A549 (cell line): ENCODE measurements around the gene RPS6KA6. TPM values are rescaled to one million over a fixed set of nuclear protein-coding genes. Genes with fewer than 3 reads are reported as not detected.

Experiments
- ATAC-seq, 2 experiments: fragments of 200-7000 bp in 1 of 2; fragments of >200 bp in 1 of 2; cut with Nextera tagmentation in 1 of 2; cut with Tn5 transposase in 1 of 2; 3 replicates each; pipeline versions ENCODE4 v1.8.0 to v1.9.1; 2018 to 2020; ENCODE audit warnings: mild to moderate bottlenecking in 1 of 2, moderate library complexity in 1 of 2
- CTCF ChIA-PET: fragments of 300-600 bp; sonication (Branson Sonifier 250); formaldehyde crosslinking; extraction: SDS; loops from one replicate; lab custom pipeline; 2021; ENCODE audit warnings: antibody characterized with exemption, inconsistent platforms; lab: Yijun Ruan, JAX
- POLR2A ChIA-PET: fragments of 350-600 bp; formaldehyde crosslinking; extraction: SDS; loops from one replicate; lab custom pipeline; 2021; ENCODE audit warnings: antibody characterized with exemption, inconsistent platforms; lab: Yijun Ruan, JAX
- DNase-seq, 2 experiments: peaks; one replicate each; pipeline versions ENCODE4 v3.0.0 to v3.0.0-alpha.2; 2011 to 2016; ENCODE audit warnings: low read depth in 1 of 2, low spot score in 1 of 2
- FAIRE-seq: peaks from 2 replicates; lab custom pipeline; 2011; peaks lifted over from hg19 to GRCh38; lab: Jason Lieb, UNC
- H3K27ac ChIP-seq, 2 experiments: fragments of >200 bp; sonication (Bioruptor Twin); formaldehyde crosslinking; 3 replicates each; pipeline ENCODE4 v1.5.1; 2016 to 2017
- H3K4me1 ChIP-seq: fragments of >200 bp; sonication (Bioruptor Twin); formaldehyde crosslinking; 3 replicates; pipeline ENCODE4 v1.6.1; 2016
- H3K4me2 ChIP-seq: fragments of >200 bp; sonication (Bioruptor Twin); formaldehyde crosslinking; 3 replicates; pipeline ENCODE4 v1.6.1; 2016
- H3K4me3 ChIP-seq: fragments of >200 bp; sonication (Bioruptor Twin); formaldehyde crosslinking; 3 replicates; pipeline ENCODE4 v1.5.1; 2016
- H3K9me3 ChIP-seq: fragments of >200 bp; sonication (Bioruptor Twin); formaldehyde crosslinking; 3 replicates; pipeline ENCODE4 v1.6.1; 2016
- CBX8 ChIP-seq: fragments of 200-600 bp; sonication (generic); IDR thresholded peaks from 2 replicates; pipeline ENCODE4 v1.6.1; 2016
- CEBPB ChIP-seq, 2 experiments: fragments of >200 bp in 1 of 2; sonication (Bioruptor Twin) in 1 of 2; formaldehyde crosslinking in 1 of 2; IDR thresholded peaks; 2 replicates each; pipeline ENCODE4 v1.6.1; 2012 to 2016
- CHD4 ChIP-seq: fragments of 200-600 bp; sonication (generic); IDR thresholded peaks from 2 replicates; pipeline ENCODE4 v1.6.1; 2016; ENCODE audit warnings: antibody characterized with exemption, mild to moderate bottlenecking, borderline replicate concordance
- ESRRA ChIP-seq: fragments of 150-350 bp; IDR thresholded peaks from 2 replicates; pipeline ENCODE4 v1.6.1; 2014; ENCODE audit warnings: mild to moderate bottlenecking, low read length, borderline replicate concordance
- FOSB ChIP-seq: fragments of 250-450 bp; sonication (Bioruptor Pico); IDR thresholded peaks from 2 replicates; pipeline ENCODE4 v1.5.0; 2020; ENCODE audit warnings: mild to moderate bottlenecking, moderate library complexity
- FOXS1 ChIP-seq: fragments of 250-450 bp; sonication (Bioruptor Pico); IDR thresholded peaks from 2 replicates; pipeline ENCODE4 v1.5.0; 2020; ENCODE audit warnings: mild to moderate bottlenecking, moderate library complexity
- HEYL ChIP-seq: fragments of 250-450 bp; sonication (Bioruptor Pico); IDR thresholded peaks from 2 replicates; pipeline ENCODE4 v1.8.0; 2021; ENCODE audit warnings: mild to moderate bottlenecking, moderate library complexity
- HMGXB4 ChIP-seq: fragments of 250-450 bp; sonication (Bioruptor Pico); IDR thresholded peaks from 2 replicates; pipeline ENCODE4 v1.5.0; 2021; ENCODE audit warnings: mild to moderate bottlenecking, moderate library complexity, borderline replicate concordance
- HOXB13 ChIP-seq: fragments of 250-450 bp; sonication (Bioruptor Pico); IDR thresholded peaks from 2 replicates; pipeline ENCODE4 v1.5.0; 2020; ENCODE audit warnings: low read depth, mild to moderate bottlenecking, moderate library complexity
- JUNB ChIP-seq: fragments of >200 bp; sonication (Bioruptor Twin); formaldehyde crosslinking; IDR thresholded peaks from 2 replicates; pipeline ENCODE4 v1.6.1; 2016
- NFE2L2 ChIP-seq: fragments of 150-350 bp; conservative IDR thresholded peaks from 2 replicates; pipeline ENCODE4 v1.6.1; 2014; ENCODE audit warnings: low read length
- RCOR1 ChIP-seq: fragments of 150-350 bp; IDR thresholded peaks from 2 replicates; pipeline ENCODE4 v1.6.1; 2014; ENCODE audit warnings: antibody characterized with exemption, low read length, low read depth
- REST ChIP-seq: fragments of 200-600 bp; sonication (generic); IDR thresholded peaks from 2 replicates; pipeline ENCODE4 v1.6.1; 2016; ENCODE audit warnings: antibody characterized with exemption, mild to moderate bottlenecking, moderate library complexity
- RNF2 ChIP-seq: fragments of 200-600 bp; sonication (generic); IDR thresholded peaks from 2 replicates; pipeline ENCODE4 v1.6.1; 2016; ENCODE audit warnings: low read depth, mild to moderate bottlenecking, antibody characterized with exemption, moderate library complexity, borderline replicate concordance
- TFCP2L1 ChIP-seq: fragments of 250-450 bp; sonication (Bioruptor Pico); IDR thresholded peaks from 2 replicates; pipeline ENCODE4 v1.5.0; 2021; ENCODE audit warnings: mild to moderate bottlenecking
- ZC3H11A ChIP-seq: fragments of 450-650 bp; IDR thresholded peaks from 2 replicates; pipeline ENCODE4 v1.6.1; 2014; ENCODE audit warnings: antibody characterized with exemption, mild to moderate bottlenecking
- ZNF302 ChIP-seq: fragments of 250-450 bp; sonication (Bioruptor Pico); IDR thresholded peaks from 2 replicates; pipeline ENCODE4 v1.9.0; 2021; ENCODE audit warnings: inconsistent platforms, mild to moderate bottlenecking, moderate library complexity
- whole genome bisulfite sequencing: methylation state at CpG from one replicate; pipeline ENCODE4 v1.1.6; 2017; ENCODE audit errors: missing lambda C conversion rate; 5-methylcytosine and 5-hydroxymethylcytosine counted together
- polyA plus RNA-seq, 4 experiments: library from polyadenylated mRNA; depleted of rRNA in 3 of 4; stranded (reverse); fragments of >200 nt; fragmentation: RNase III in 1 of 4; extraction: RNeasy Plus Mini Kit Qiagen cat#74134 plus additional on column Dnase treatment in 1 of 4; gene quantifications; 2 replicates in 3 of 4; 3 replicates in 1 of 4; pipeline ENCODE4 v1.2.3, GENCODE V29; 2011 to 2017

RPS6KA6 gene
- polyA plus RNA-seq, 2 of the 4 experiments (the other 2 are of a cell fraction) = 4.6 to 11.3 TPM

GRCh38 chrX:84199688-84200087 is 11.7 kb upstream of the RPS6KA6 start:
- FAIRE-seq (peak; percentile 73), ATAC-seq (no peak), DNase-seq (no peak)
- 11% methylated on average over 1 of the region's 1 CpG for WGBS
- Histone ChIP-seq H3K4me2 (no peak overlapping the region), H3K4me1 (no peaks in the 10 kb centered on the region), H3K9me3 (no peaks in the 10 kb centered on the region), H3K27ac (no peak overlapping the region), H3K4me3 (no peak overlapping the region)
- ChIA-PET POLR2A (no interaction called here), CTCF (no interaction called here)
- TF ChIP-seq HOXB13 (CRISPR knock-in tag) (no peak), CBX8 (no peak), HMGXB4 (CRISPR knock-in tag) (no peak), RNF2 (no peak)

GRCh38 chrX:84197550-84197949 is 9.6 kb upstream of the RPS6KA6 start:
- FAIRE-seq = peak; percentile 67
- no peaks in the 10 kb centered on the region for H3K4me1 ChIP-seq
- ATAC-seq = no peak
- POLR2A ChIA-PET = no interaction called here
- no peak for DNase-seq
- 8% methylated on average over 1 of the region's 1 CpG for WGBS
- CTCF ChIA-PET = no interaction called here
- no peak overlapping the region for H3K27ac ChIP-seq
- H3K4me3 ChIP-seq = no peak overlapping the region
- TF ChIP-seq ZC3H11A (no peak), HOXB13 (CRISPR knock-in tag) (no peak), CHD4 (no peak), CEBPB (IDR thresholded peaks at IDR 0.05) (no peak), FOXS1 (no peak), JUNB (no peak), ZNF302 (CRISPR knock-in tag) (no peak), FOSB (CRISPR knock-in tag) (no peak), ESRRA (no peak), RCOR1 (no peak), NFE2L2 (no peak), HEYL (CRISPR knock-in tag) (no peak), RNF2 (no peak)
- H3K9me3 ChIP-seq = no peaks in the 10 kb centered on the region
- no peak overlapping the region for H3K4me2 ChIP-seq

GRCh38 chrX:84192006-84192405 is 4.0 kb upstream of the RPS6KA6 start:
- no peak for DNase-seq
- ChIA-PET POLR2A (no interaction called here), CTCF (no interaction called here)
- H3K4me2 ChIP-seq = no peak overlapping the region
- no peak overlapping the region for H3K27ac ChIP-seq
- TF ChIP-seq TFCP2L1 (no peak), REST (peak; percentile 70; the same call in 1 of the 2 replicates)
- no peak for ATAC-seq
- H3K4me3 ChIP-seq = no peak overlapping the region
- 24% methylated on average over 1 of the region's 1 CpG for WGBS
- no peaks in the 10 kb centered on the region for H3K9me3 ChIP-seq
- FAIRE-seq = no peak
- no peaks in the 10 kb centered on the region for H3K4me1 ChIP-seq
